NCI-H128 (cell line): ENCODE results near the gene VPS33B.
A peak's percentile ranks its signal among the peaks of the same experiment; 100 is the strongest.
"Not testable (repeated sequence)": the region's sequence is repeated elsewhere in the genome, so short reads cannot be mapped to it uniquely, and the experiment has no call there.

ENCODE experiments used
- DNase-seq: peaks from one replicate; lab custom pipeline; 2025; ENCODE audit not compliant: unreplicated experiment; lab: John Stamatoyannopoulos, UW

The VPS33B gene

GRCh38 chr15:91032919-91033803 lies 10.8 kb upstream of the VPS33B start:
- peak; percentile 33 for DNase-seq

GRCh38 chr15:91031796-91032195 lies 9.4 kb upstream of the VPS33B start:
- no peak for DNase-seq

- no peak for DNase-seq
Measured at GRCh38 chr15:91027677-91028076, 5.3 kb upstream of the VPS33B start.

GRCh38 chr15:91023720-91024119 lies 1.3 kb upstream of the VPS33B start:
- no peak for DNase-seq

GRCh38 chr15:91022832-91023129 lies 387 bp upstream of the VPS33B start:
- DNase-seq, result no peak

GRCh38 chr15:91021516-91022074 lies 799 bp downstream of the VPS33B start:
- peak; percentile 24 for DNase-seq

GRCh38 chr15:91018158-91018557 lies 4.2 kb downstream of the VPS33B start:
- DNase-seq, result no peak

- DNase-seq, result no peak
Measured at GRCh38 chr15:91017716-91018115, 4.7 kb downstream of the VPS33B start.

- DNase-seq, result not testable (repeated sequence)
Measured at GRCh38 chr15:91013701-91014100, 8.7 kb downstream of the VPS33B start.

GRCh38 chr15:91007266-91007665 lies 15.1 kb downstream of the VPS33B start:
- no peak for DNase-seq

GRCh38 chr15:91001209-91001608 lies 21.2 kb downstream of the VPS33B start:
- no peak for DNase-seq

- no peak for DNase-seq
Measured at GRCh38 chr15:90998737-90999136, 23.7 kb downstream of the VPS33B start.

GRCh38 chr15:90994417-90995311 lies 27.7 kb downstream of the VPS33B start, which contains the start of gene PRC1:
Gene PRC1, minus strand, starts transcription at chr15:90994535. Its CDS starts 118 bp downstream, at chr15:90994417.
- peak; percentile 92 for DNase-seq

GRCh38 chr15:90994059-90994416 lies 28.4 kb downstream of the VPS33B start:
- DNase-seq, result no peak

GRCh38 chr15:90991587-90992285 lies 30.7 kb downstream of the VPS33B start:
- no peak for DNase-seq

GRCh38 chr15:90990446-90990845 lies 31.9 kb downstream of the VPS33B start:
- no peak for DNase-seq

GRCh38 chr15:90989040-90989768 lies 33.2 kb downstream of the VPS33B start:
- no peak for DNase-seq

- no peak for DNase-seq
Measured at GRCh38 chr15:90988296-90988695, 34.1 kb downstream of the VPS33B start.

GRCh38 chr15:90987561-90988141 lies 34.7 kb downstream of the VPS33B start:
- no peak for DNase-seq
